Choroid plexus epithelial cell (primary cell): ENCODE measurements around the gene STYXL1.
A peak's percentile ranks its signal among the peaks of the same experiment; 100 is the strongest.
"Not testable (repeated sequence)": the region's sequence is repeated elsewhere in the genome, so short reads cannot be mapped to it uniquely, and the experiment has no call there.

Experiments
- DNase-seq: peaks from one replicate; pipeline ENCODE4 v3.0.0-alpha.2; 2010; ENCODE audit warnings: low read depth
- H3K4me3 ChIP-seq: 2 replicates; pipeline ENCODE4 v1.5.1; 2011; ENCODE audit warnings: low read depth, mild to moderate bottlenecking, control low read depth, low read length, moderate library complexity
- TF ChIP-seq, protein P1 (sequence below): conservative IDR thresholded peaks from 2 replicates; pipeline ENCODE4 v1.5.1; 2011; ENCODE audit warnings: low read depth, mild to moderate bottlenecking, control low read depth, inconsistent platforms, low read length, moderate library complexity

Gene STYXL1, protein sequence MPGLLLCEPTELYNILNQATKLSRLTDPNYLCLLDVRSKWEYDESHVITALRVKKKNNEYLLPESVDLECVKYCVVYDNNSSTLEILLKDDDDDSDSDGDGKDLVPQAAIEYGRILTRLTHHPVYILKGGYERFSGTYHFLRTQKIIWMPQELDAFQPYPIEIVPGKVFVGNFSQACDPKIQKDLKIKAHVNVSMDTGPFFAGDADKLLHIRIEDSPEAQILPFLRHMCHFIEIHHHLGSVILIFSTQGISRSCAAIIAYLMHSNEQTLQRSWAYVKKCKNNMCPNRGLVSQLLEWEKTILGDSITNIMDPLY

DNA sequence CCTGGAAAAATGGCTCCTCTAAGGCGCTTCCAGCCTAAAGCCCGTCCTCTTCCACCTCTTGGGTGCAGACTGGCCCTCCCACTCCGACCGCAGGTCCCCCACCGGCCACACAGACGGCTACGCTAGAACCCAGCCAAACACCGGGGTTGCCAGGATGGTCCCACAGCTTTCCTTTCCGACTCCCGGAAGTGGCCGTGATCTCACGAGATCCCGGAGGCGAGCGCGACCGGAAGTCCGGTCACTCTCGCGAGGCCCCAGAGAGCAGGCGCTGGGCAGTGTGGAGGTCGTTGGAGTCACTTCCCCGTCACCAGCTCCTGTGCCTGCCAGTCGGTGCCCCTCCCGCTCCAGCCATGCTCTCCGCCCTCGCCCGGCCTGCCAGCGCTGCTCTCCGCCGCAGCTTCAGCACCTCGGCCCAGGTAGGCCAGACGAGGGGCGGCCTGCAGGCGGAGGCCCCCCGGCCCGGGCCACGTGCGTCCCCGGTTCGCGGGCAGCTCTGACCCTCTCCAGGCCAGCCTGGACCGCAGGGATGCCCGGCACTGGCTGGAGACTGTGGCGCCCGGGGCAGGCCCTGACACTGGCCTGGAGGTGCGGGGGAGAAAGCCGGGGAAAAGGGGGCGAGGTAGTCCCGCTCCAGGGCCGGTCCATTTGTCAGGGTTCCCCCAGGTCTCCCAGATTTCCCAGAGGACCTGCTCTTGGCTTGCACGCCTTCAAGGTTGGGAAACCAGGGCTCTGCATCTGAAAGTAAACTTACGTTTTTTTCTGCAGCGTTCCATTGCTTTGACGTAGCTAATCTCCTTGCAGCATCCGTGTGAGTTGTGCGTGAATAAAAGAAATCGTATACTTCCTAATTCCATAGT is at the start of gene STYXL1, which contains the start of gene MDH2:
Gene STYXL1, minus strand, starts transcription at position 190 of the 857 bp plus-strand sequence. CDS start 17,477 bp downstream, outside the sequence.
Gene MDH2, plus strand, starts transcription at position 296 of the 857 bp plus-strand sequence. Its CDS starts 55 bp downstream, at position 351.
- TF ChIP-seq, protein P1, sequence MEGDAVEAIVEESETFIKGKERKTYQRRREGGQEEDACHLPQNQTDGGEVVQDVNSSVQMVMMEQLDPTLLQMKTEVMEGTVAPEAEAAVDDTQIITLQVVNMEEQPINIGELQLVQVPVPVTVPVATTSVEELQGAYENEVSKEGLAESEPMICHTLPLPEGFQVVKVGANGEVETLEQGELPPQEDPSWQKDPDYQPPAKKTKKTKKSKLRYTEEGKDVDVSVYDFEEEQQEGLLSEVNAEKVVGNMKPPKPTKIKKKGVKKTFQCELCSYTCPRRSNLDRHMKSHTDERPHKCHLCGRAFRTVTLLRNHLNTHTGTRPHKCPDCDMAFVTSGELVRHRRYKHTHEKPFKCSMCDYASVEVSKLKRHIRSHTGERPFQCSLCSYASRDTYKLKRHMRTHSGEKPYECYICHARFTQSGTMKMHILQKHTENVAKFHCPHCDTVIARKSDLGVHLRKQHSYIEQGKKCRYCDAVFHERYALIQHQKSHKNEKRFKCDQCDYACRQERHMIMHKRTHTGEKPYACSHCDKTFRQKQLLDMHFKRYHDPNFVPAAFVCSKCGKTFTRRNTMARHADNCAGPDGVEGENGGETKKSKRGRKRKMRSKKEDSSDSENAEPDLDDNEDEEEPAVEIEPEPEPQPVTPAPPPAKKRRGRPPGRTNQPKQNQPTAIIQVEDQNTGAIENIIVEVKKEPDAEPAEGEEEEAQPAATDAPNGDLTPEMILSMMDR: no peak
- peak within 1 kb of the TSS; percentile 98 for H3K4me3 ChIP-seq
- peak; percentile 96 for DNase-seq

DNA sequence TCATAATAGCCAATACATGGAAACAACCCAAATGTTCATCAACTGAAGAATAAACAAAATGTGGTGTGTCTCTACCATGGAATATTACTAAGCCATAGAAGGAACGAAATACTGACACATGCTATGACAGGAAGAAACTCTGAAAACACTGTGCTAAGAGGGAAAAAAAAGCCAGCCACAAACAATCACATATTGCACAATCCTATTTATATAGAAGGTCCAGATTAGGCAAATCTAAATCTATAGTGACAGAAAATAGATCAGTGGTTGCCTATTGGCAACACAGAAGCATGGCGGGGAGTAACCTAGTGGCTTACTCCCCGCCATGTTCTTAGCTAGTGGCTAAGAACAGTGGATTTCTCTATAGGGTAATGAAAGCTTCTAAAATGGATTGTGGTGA is 48.1 kb upstream of the STYXL1 start:
- TF ChIP-seq, protein P1: no peak
- no peak overlapping the region for H3K4me3 ChIP-seq
- DNase-seq: no peak

DNA sequence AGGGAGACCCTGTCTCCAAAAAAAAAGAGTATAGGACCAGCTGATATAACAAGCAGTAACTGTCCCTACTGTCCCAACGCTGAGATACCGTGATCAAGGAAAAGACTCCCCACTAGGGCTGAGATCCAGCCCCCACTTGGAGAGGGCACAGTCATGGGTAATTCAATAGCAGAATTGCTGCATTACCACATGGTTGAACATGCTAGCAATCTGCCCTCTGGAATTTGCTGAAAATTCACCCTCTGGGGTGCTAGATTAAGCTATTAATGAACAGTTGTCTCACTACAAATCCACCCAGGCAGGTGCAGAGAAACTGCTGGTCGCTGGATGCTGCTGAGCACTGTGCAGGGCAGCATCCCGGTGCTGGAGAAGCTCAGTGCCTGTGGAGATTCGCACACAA is 46.5 kb upstream of the STYXL1 start:
- H3K4me3 ChIP-seq, DNase-seq: not testable (repeated sequence)

DNA sequence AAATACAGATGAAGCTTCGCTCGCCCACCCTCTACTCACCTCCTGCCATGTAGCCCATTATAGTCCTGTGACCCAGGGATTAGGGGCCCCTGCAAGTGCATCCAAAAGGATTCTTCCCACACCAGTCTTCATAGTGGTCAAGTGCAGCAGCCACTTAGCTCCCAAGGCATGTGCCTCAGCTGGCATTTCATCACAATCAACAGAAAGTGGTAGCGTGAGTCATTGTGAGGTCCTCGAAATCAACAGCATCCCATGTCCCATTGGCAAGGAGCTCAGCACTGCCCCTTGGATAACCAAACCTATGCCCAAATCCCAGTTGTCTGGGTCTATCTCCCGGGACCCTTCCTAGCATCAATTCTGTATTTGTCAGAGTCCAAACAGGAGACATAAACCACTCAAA is 45.7 kb upstream of the STYXL1 start:
- DNase-seq, H3K4me3 ChIP-seq: not testable (repeated sequence)

DNA sequence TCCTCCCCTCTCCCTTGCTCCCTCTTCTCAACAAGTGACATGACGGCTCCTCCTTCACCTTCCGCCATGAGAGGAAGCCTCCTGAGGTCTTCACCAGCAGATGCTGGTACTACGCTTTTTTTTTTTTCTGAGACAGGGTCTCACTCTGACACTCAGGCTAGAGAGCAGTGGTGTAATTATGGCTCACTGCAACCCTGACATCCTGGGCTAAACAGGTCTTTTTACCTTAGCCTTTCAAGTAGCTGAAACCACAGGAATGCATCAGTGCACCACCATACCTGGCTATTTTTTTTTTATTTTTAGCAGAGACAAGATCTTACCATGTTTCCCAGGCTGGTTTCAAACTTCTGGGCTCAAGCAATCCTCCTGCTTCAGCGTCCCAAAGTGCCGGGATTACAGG is 43.7 kb upstream of the STYXL1 start:
- DNase-seq: no peak
- TF ChIP-seq, protein P1: no peak
- H3K4me3 ChIP-seq: no peak overlapping the region

DNA sequence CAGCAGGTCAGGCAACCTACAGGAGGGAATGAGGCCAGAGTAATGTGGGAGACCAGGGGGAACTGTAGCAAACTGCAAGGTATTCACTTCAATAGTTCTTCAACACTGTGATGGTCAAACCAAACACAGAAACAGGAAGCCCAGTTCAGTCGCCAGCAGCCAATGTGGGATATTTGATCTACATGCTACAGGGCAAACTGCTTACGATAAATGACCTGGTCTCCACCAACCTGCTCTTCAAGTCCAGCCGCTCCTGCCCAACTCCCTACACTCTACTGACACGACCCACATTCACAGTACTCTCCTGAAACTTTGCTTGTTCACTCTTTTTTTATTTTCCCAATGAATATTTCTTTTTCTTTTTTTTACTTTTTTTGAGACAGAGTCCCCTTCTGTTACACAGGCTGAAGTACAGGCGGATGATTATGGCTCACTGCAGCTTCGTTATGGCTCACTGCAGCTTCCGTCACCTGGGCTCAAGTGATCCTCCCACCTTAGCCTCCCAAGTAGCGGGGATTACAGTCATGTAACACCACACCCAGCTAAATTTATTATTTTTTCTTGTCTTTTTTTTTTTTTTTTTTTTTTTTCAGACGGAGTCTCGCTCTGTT is 42.2 kb upstream of the STYXL1 start:
- no peak for DNase-seq
- no peak overlapping the region for H3K4me3 ChIP-seq
- TF ChIP-seq, protein P1: no peak

DNA sequence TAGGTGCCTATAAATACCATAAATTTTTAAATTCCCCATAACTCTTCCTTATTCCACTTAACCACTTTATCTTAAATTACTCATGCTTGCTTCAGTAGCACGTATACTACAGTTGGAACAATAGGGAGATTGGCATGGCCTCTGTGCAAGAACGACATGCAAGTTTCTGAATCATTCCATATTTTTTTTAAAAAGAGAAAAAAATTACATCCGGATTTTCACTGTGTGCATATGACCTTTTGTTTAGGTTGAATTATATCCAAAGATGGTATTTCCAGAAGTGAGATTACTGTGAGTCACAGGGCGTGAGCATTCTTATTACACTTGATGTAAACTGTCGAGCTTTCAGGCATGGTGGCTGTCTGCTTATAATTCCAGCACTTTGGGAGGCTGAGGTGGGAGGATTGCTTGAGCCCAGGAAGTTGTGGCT is 39.6 kb upstream of the STYXL1 start:
- DNase-seq: peak; percentile 88
- not testable (repeated sequence) for H3K4me3 ChIP-seq

DNA sequence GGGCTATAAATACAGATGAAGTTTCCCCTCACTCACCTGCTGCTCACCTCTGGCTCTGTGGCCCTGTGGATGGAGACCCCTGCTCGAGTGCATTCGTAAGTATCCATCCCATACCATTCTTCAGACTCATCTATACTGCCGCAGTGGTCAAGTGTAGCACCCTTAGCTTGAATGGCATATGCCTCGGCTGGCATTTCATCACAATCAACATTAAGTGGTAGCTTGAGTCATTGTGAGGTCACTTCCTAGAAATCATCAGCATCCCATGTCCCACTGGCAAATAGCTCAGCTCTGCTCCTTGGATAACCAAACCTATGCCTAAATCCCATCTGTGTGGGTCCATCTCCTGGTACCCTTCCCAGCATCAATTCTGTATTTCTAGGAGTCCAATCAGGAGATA is 38.3 kb upstream of the STYXL1 start:
- no peak for DNase-seq
- TF ChIP-seq, protein P1: no peak
- no peak overlapping the region for H3K4me3 ChIP-seq

DNA sequence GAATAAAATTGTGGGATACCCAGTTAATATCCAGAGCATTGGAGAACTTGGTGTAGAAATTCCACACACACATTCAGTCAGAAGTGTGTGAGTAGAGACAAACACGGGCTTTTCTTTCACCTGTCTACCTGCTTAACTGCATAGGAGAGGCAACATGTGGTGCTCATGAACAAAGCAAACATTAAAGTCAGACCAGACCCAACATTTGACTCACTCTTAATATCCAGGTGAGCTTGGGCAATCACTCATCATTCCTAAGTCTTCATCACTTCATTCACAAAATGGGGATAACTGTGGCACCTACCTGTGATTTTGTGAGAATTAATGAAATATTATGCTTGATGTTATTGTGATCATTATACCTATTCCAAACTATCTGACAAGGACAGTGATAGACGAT is 36.3 kb upstream of the STYXL1 start:
- H3K4me3 ChIP-seq, DNase-seq: not testable (repeated sequence)
